Left lung (tissue), 10 donors: ENCODE measurements around the gene HEATR1. TPM values are rescaled to one million over a fixed set of nuclear protein-coding genes. Genes with fewer than 3 reads are reported as not detected.

Experiments used
- ATAC-seq: fragments of 200-7000 bp; cut with Tn5 transposase; one replicate; pipeline ENCODE4 v1.9.1; 2020; ENCODE audit warnings: moderate library complexity
- DNase-seq, 4 donors: peaks; one replicate each; pipeline ENCODE4 v3.0.0-alpha.2; 2013 to 2020
- H3K27ac ChIP-seq, 2 donors: fragments of 200-600 bp; sonication (generic) in 1 of 2; one replicate each; pipeline versions ENCODE4 v1.5.0 to v1.8.0; 2020 to 2021
- H3K27me3 ChIP-seq, 2 donors: fragments of 200-600 bp; sonication (generic) in 1 of 2; one replicate each; pipeline versions ENCODE4 v1.5.0 to v1.8.0; 2020 to 2021
- H3K36me3 ChIP-seq, 2 donors: fragments of 200-600 bp; sonication (generic) in 1 of 2; one replicate each; pipeline versions ENCODE4 v1.5.0 to v1.8.0; 2020 to 2021
- H3K4me1 ChIP-seq, 2 donors: fragments of 200-600 bp; one replicate each; pipeline ENCODE4 v1.8.0; 2021
- H3K4me3 ChIP-seq, 2 donors: fragments of 200-600 bp; sonication (generic) in 1 of 2; one replicate each; pipeline versions ENCODE4 v1.5.0 to v1.8.0; 2020 to 2021; ENCODE audit warnings: mild to moderate bottlenecking in 1 of 2
- H3K9me3 ChIP-seq, 2 donors: fragments of 200-600 bp; sonication (generic) in 1 of 2; one replicate each; pipeline versions ENCODE4 v1.5.0 to v1.8.0; 2020 to 2021
- intact Hi-C, 2 donors: fragments of 100-400 bp; cut with DNase I; formaldehyde crosslinking; loops; one replicate each; pipeline versions ENCODE4 v1.11.2 to v1.14.2; 2022
- polyA plus RNA-seq, 6 donors: library from polyadenylated mRNA; unstranded; fragments of 120-200 nt; gene quantifications; one replicate each; pipeline ENCODE4 v1.2.1, GENCODE V29; 2013; ENCODE audit not compliant: insufficient read length in 6 of 6
- total RNA-seq, 2 donors: library from RNA; stranded (reverse); fragmentation: NEBNext Ultra II Directional; extraction: Animal tissue kit (Norgen Biotek cat#: 25700); gene quantifications; one replicate each; pipeline ENCODE4 v1.2.1, GENCODE V29; 2021
- TF ChIP-seq, protein P1 (sequence below), 2 donors: fragments of 200-600 bp; sonication (generic) in 1 of 2; IDR thresholded peaks; one replicate each; pipeline versions ENCODE4 v1.5.0 to v1.8.0; 2021; ENCODE audit warnings: antibody characterized with exemption in 2 of 2
- donor health status: DM: no; HTN: yes; CAD: no.
- donor health status: DM: no; HTN: no; CAD: no.

The HEATR1 gene
- total and polyA plus RNA-seq, 8 donors = 21.1 to 36.2 (median 32.5) TPM

DNA sequence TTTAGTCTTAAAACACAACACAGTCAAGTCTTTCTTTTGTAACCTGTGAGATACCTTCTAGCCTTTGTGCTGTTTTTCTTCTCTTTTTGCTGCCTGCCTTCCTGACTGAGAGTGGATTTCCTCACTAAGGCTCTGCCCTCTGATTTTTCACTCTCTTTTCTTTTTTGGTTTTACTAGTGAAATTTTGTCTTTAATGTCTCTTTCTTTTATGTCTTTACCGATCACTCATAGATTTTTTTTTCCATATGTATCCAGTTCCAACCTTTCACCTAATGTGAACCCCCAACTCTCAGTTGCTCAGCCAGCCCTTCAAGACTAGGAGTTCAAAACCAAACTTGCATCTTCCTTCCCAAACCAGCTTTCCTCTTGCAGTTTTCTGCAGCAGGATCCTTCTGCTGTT, 74.0 kb downstream of the HEATR1 start:
- ATAC-seq (no peak), DNase-seq (no peak)
- Histone ChIP-seq H3K9me3 (no peaks in the 10 kb centered on the region), H3K27ac (no peak overlapping the region), H3K36me3 (peaks cover 0 to 54% of the 10 kb centered on the region in 2 donors), H3K4me3 (no peak overlapping the region), H3K4me1 (peaks cover 0 to 26% of the 10 kb centered on the region in 2 donors), H3K27me3 (no peaks in the 10 kb centered on the region)
- intact Hi-C loops = no loop called here
- TF ChIP-seq, protein P1, sequence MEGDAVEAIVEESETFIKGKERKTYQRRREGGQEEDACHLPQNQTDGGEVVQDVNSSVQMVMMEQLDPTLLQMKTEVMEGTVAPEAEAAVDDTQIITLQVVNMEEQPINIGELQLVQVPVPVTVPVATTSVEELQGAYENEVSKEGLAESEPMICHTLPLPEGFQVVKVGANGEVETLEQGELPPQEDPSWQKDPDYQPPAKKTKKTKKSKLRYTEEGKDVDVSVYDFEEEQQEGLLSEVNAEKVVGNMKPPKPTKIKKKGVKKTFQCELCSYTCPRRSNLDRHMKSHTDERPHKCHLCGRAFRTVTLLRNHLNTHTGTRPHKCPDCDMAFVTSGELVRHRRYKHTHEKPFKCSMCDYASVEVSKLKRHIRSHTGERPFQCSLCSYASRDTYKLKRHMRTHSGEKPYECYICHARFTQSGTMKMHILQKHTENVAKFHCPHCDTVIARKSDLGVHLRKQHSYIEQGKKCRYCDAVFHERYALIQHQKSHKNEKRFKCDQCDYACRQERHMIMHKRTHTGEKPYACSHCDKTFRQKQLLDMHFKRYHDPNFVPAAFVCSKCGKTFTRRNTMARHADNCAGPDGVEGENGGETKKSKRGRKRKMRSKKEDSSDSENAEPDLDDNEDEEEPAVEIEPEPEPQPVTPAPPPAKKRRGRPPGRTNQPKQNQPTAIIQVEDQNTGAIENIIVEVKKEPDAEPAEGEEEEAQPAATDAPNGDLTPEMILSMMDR (IDR thresholded peaks at IDR 0.05) = no peak

DNA sequence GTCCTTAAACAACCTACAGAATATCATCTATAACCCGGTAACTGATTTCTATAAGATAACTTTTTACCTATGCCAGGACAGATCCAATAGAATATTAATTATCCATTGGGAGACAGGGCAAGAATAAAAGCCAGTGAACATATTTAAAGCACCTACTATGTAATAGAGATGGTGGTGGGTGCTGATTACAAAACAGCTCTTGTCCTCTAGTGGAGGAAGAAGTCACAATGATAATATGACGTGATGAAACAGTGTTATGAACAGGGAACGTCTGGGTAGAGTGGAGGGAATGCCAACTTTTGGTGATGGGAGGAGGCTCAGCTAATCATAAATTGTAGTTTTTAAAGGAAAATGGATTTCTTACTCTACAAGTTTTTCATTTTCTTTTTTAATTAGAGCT, 78.2 kb downstream of the HEATR1 start:
- peaks cover 0 to 39% of the 10 kb centered on the region in 2 donors for H3K36me3 ChIP-seq
- H3K27me3 ChIP-seq = no peaks in the 10 kb centered on the region
- TF ChIP-seq, protein P1 (IDR thresholded peaks at IDR 0.05) = no peak
- no peak for ATAC-seq
- H3K4me1 ChIP-seq = peaks cover 5 to 26% of the 10 kb centered on the region in 2 donors
- DNase-seq = no peak
- intact Hi-C loops = no loop called here
- H3K9me3 ChIP-seq = no peaks in the 10 kb centered on the region
- no peak overlapping the region for H3K4me3 ChIP-seq
- no peak overlapping the region for H3K27ac ChIP-seq

- Histone ChIP-seq H3K36me3 (peaks cover 0 to 39% of the 10 kb centered on the region in 2 donors), H3K27me3 (no peaks in the 10 kb centered on the region), H3K4me1 (peaks cover 5 to 22% of the 10 kb centered on the region in 2 donors), H3K4me3 (peak overlapping the region; percentile 69 to 99), H3K27ac (peak overlapping the region; percentile 85 to 97), H3K9me3 (no peaks in the 10 kb centered on the region)
- DNase-seq (no peak), ATAC-seq (no peak)
- intact Hi-C loops = no loop called here
- TF ChIP-seq, protein P1 (IDR thresholded peaks at IDR 0.05) = no peak
These were observed 79.5 kb downstream of the HEATR1 start for GRCh38 chr1:236524895-236525184.

GRCh38 chr1:236524142-236524894, 80.0 kb downstream of the HEATR1 start:
- Histone ChIP-seq H3K27me3 (no peaks in the 10 kb centered on the region), H3K36me3 (peaks cover 0 to 35% of the 10 kb centered on the region in 2 donors), H3K4me1 (peaks cover 5 to 22% of the 10 kb centered on the region in 2 donors), H3K4me3 (peak overlapping the region; percentile 69 to 99), H3K27ac (peak overlapping the region; percentile 85 to 97), H3K9me3 (no peaks in the 10 kb centered on the region)
- TF ChIP-seq, protein P1 (IDR thresholded peaks at IDR 0.05) = no peak
- peak in 3 of 4 donors; percentile 53 to 80 (median 64) for DNase-seq
- ATAC-seq = peak; percentile 86
- intact Hi-C loops = no loop called here

DNA sequence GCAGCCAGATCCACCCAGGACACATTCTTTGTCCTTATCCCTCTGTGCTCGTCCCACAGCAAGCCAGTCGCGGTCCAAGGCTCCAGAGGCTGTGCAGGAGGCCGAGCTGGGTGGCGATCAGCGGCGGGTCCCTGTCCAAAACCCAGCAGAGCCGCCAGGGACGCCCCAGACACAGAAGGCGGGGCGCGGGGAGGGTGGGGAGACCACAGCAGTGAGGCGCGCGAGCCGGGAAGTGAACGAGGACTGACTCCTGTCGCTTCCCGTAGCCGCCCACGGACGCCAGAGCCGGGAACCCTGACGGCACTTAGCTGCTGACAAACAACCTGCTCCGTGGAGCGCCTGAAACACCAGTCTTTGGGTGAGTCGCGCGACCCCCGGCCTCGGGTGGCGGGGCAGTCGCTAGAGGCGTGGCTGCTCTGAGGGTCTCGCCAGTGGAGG, 80.6 kb downstream of the HEATR1 start, which contains the start of gene LGALS8:
TSS of gene LGALS8 (plus strand) at position 279 of the 438 bp plus-strand sequence. CDS start 2,089 bp downstream, outside the sequence.
- Histone ChIP-seq H3K4me3 (peak within 1 kb of the TSS; percentile 69 to 99), H3K4me1 (peaks cover 5 to 22% of the 10 kb centered on the region in 2 donors), H3K27ac (peak within 1 kb of the TSS; percentile 85 to 97), H3K9me3 (no peaks in the 10 kb centered on the region), H3K27me3 (no peaks in the 10 kb centered on the region), H3K36me3 (peaks cover 0 to 29% of the 10 kb centered on the region in 2 donors)
- TF ChIP-seq, protein P1 (IDR thresholded peaks at IDR 0.05) = no peak
- ATAC-seq (peak; percentile 97), DNase-seq (peak; percentile 82 to 97 (median 90))
- intact Hi-C loops = no loop called here
